Tibial nerve (tissue), 4 donors: ENCODE results near the gene BMERB1.

Experiments used
- CTCF ChIP-seq, 5 experiments: fragments of 200-600 bp in 3 of 5; fragments of 450-650 bp in 2 of 5; sonication (generic) in 3 of 5; IDR thresholded peaks; one replicate each; pipeline ENCODE4 v1.5.1; 2016 to 2019; ENCODE audit warnings: antibody characterized with exemption in 5 of 5, mild to moderate bottlenecking in 3 of 5, moderate library complexity in 2 of 5
- EP300 ChIP-seq, 2 donors: sonication (generic); formaldehyde crosslinking; IDR thresholded peaks; one replicate each; pipeline ENCODE4 v1.6.1; 2017; ENCODE audit warnings: antibody characterized with exemption in 2 of 2, mild to moderate bottlenecking in 1 of 2
- POLR2A ChIP-seq, 2 donors: fragments of 450-650 bp; IDR thresholded peaks; one replicate each; pipeline ENCODE4 v1.6.1; 2017; ENCODE audit warnings: antibody characterized with exemption in 2 of 2, mild to moderate bottlenecking in 2 of 2, moderate library complexity in 2 of 2

GRCh38 chr16:15564604-15565339 lies 130.4 kb downstream of the BMERB1 start:
- TF ChIP-seq CTCF (IDR thresholded peaks at IDR 0.05) (no peak), POLR2A (IDR thresholded peaks at IDR 0.05) (no peak), EP300 (IDR thresholded peaks at IDR 0.05) (no peak)
